HEK293T (cell line): Measurements from ENCODE around the gene XK.

Source experiments
- ARNT ChIP-seq: fragments of 450-650 bp; IDR thresholded peaks from 2 replicates; pipeline ENCODE4 v1.6.1; 2017; ENCODE audit warnings: mild to moderate bottlenecking
- BHLHE40 ChIP-seq: fragments of 450-650 bp; IDR thresholded peaks from 2 replicates; pipeline ENCODE4 v1.6.1; 2016; ENCODE audit warnings: mild to moderate bottlenecking, moderate library complexity, borderline replicate concordance
- CTBP1 ChIP-seq: fragments of 450-650 bp; IDR thresholded peaks from 2 replicates; pipeline ENCODE4 v1.6.1; 2016; ENCODE audit warnings: borderline replicate concordance
- ELF4 ChIP-seq: fragments of 450-650 bp; IDR thresholded peaks from 2 replicates; pipeline ENCODE4 v1.6.1; 2017; ENCODE audit warnings: antibody characterized with exemption
- FOXA1 ChIP-seq: fragments of 450-650 bp; IDR thresholded peaks from 2 replicates; pipeline ENCODE4 v1.6.1; 2016; ENCODE audit warnings: mild to moderate bottlenecking
- FOXK2 ChIP-seq: fragments of 450-650 bp; IDR thresholded peaks from 2 replicates; pipeline ENCODE4 v1.6.1; 2016; ENCODE audit warnings: mild to moderate bottlenecking
- FOXM1 ChIP-seq: fragments of 450-650 bp; IDR thresholded peaks from 2 replicates; pipeline ENCODE4 v1.6.1; 2017; ENCODE audit warnings: mild to moderate bottlenecking, borderline replicate concordance
- HDGF ChIP-seq: fragments of 450-650 bp; IDR thresholded peaks from 2 replicates; pipeline ENCODE4 v1.6.1; 2017; ENCODE audit warnings: antibody characterized with exemption, borderline replicate concordance
- L3MBTL2 ChIP-seq: fragments of 450-650 bp; conservative IDR thresholded peaks from 2 replicates; pipeline ENCODE4 v1.6.1; 2016; ENCODE audit warnings: mild to moderate bottlenecking
- LEF1 ChIP-seq: fragments of 450-650 bp; IDR thresholded peaks from 2 replicates; pipeline ENCODE4 v1.6.1; 2017; ENCODE audit warnings: mild to moderate bottlenecking, borderline replicate concordance
- NFRKB ChIP-seq: fragments of 450-650 bp; IDR thresholded peaks from 2 replicates; pipeline ENCODE4 v1.6.1; 2016; ENCODE audit warnings: mild to moderate bottlenecking, moderate library complexity
- SP1 ChIP-seq: fragments of 450-650 bp; IDR thresholded peaks from 2 replicates; pipeline ENCODE4 v1.6.1; 2017
- SUZ12 ChIP-seq: fragments of 450-650 bp; IDR thresholded peaks from 2 replicates; pipeline ENCODE4 v1.6.1; 2016; ENCODE audit warnings: mild to moderate bottlenecking
- TARDBP ChIP-seq: fragments of 450-650 bp; IDR thresholded peaks from 2 replicates; pipeline ENCODE4 v1.6.1; 2016

DNA sequence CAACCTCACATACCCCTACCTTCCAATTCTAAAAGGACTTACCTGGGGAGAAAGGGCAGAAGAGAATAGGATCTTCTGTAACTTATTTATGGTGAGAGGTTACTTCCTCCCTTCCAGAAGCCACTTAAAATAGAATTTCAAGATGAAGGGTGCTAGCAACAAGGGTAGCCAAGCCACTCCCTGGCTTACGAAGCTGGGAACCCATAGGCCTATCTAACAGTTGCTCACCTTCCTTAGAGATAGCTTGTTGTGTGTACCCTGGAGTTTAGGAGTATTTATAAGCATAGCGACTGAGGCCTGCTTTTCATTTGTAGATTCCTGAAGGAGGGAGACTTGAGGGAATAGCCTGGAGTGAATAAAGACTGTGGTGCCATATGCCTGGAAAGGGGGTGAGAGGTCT lies 28.9 kb downstream of the XK start:
- TF ChIP-seq FOXM1 (no peak), BHLHE40 (no peak), SUZ12 (no peak), SP1 (no peak), L3MBTL2 (no peak), ARNT (no peak), FOXK2 (no peak), NFRKB (no peak), TARDBP (no peak), LEF1 (no peak), FOXA1 (no peak), HDGF (no peak), CTBP1 (no peak), ELF4 (no peak)
